ENCODE results near the gene CFHR2.
"Not testable (repeated sequence)": the region's sequence is repeated elsewhere in the genome, so short reads cannot be mapped to it uniquely, and the experiment has no call there.

Gene CFHR2

GRCh38 chr1:196943568-196943967 is at the start of gene CFHR2:
Gene CFHR2 (plus strand): TSS chr1:196943738. CDS start chr1:196943881, 143 bp downstream.
- DNase-seq, result not testable (repeated sequence)

DNA sequence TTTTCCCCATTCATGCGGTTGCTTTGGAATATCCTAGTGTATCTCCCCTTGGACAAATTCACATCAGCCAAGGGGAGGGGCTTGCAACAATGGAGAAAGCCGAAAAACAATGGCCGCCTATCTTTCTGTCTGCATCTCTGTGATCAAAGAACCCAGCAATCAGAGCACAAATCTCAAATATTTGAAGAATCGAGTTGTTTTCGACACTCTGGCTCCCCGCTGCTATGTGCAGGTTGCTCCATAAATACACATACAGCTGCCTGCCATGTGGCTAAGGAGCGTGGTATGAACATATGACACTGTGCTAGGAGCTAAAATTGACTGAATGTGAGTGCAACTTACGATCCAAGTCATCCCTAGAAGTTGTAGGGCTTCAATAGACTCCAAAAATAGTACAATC is 47.2 kb upstream of the CFHR2 start:
- DNase-seq, result no peak

- no peak for DNase-seq
These were observed 46.2 kb upstream of the CFHR2 start for GRCh38 chr1:196897158-196897828.

GRCh38 chr1:196902344-196902743 is 41.2 kb upstream of the CFHR2 start:
- DNase-seq, result no peak

- no peak for DNase-seq
These were observed 33.3 kb upstream of the CFHR2 start for GRCh38 chr1:196910215-196910614.

- DNase-seq, result not testable (repeated sequence)
These were observed 31.3 kb upstream of the CFHR2 start for GRCh38 chr1:196912283-196912682.

GRCh38 chr1:196926839-196927238 is 16.7 kb upstream of the CFHR2 start:
- DNase-seq, result not testable (repeated sequence)

GRCh38 chr1:196932853-196933252 is 10.7 kb upstream of the CFHR2 start:
- DNase-seq, result not testable (repeated sequence)

DNA sequence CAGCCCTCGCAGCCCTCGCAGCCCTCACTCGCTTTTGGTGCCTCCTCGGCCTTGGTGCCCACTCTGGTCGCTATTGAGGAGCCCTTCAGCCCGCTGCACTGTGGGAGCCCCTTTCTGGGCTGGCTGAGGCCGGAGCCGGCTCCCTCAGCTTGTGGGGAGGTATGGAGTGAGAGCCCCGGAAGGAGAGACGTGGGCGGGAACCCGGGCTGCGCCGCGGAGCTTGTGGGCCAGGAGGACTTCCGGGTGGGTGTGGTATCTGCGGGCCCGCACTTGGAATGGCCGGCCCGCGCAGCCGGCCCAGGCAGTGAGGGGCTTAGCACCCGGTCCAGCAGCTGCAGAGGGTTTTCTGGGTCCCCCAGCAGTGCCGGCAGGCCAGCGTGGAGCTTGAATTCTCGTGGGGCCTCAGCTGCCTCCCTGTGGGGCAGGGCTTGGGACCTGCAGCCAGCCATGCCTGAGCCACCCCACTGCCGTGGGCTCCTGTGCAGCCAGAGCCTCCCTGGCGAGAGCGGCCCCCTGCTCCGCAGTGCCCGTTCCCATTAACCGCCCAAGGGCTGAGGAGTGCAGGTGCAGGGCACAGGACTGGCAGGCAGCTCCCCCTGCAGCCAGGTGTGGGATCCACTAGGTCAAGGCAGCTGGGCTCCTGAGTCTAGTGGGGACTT is 9.9 kb upstream of the CFHR2 start:
- DNase-seq, result no peak

DNA sequence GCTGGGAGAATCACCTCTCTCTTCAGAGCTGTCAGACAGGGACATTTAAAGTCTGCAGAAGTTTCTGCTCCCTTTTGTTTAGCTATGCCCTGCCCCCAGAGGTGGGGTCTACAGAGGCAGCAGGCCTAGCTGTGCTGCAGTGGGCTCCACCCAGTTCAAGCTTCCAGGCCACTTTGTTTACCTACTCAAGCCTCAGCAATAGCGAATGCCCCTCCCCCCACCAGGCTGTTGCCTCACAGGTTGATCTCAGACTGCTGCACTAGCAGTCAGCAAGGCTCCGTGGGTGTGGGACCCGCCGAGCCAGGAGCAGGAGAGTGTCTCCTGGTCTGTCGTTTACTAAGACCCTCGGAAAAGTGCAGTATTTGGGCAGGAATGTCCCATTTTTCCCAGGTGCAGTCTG is 2.1 kb upstream of the CFHR2 start:
- DNase-seq, result not testable (repeated sequence)

- DNase-seq, result no peak
These were observed 8.3 kb downstream of the CFHR2 start for GRCh38 chr1:196951711-196952394.

DNA sequence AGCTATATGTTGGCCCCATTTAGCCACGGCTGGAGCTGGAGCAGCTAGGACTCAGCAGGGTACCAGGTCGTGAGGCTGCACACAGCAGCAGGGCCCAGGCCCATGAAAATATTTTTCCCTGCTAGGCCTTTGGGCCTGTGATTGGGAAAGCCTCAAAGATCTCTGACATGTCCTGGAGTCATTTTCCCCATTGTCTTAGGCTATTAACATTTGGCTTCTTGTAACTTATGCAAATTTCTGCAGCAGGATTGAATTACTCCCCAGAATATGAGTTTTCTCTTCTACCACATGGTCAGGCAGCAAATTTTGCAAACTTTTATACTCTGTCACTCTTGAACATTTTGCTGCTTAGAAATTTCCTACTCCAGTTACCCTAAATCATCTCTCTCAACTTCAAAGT is 11.2 kb downstream of the CFHR2 start:
- no peak for DNase-seq

DNA sequence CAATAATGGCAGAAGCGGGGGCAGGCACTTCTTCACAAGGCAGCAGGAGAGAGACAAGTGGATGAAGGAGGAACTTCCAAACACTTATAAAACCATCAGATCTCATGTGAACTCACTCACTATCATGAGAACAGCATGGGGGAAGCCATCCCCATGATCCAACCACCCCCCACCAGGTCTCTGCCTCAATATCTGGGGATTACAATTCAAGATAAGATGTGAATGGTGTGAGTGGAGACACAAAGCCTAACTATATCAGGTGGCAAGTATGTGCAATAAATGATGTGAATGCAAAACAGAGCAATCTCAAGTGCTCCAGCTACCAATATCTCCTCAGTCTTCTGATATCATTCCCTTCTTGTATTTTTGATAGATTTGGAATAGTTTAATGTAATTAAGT is 12.4 kb downstream of the CFHR2 start:
- no peak for DNase-seq

- DNase-seq, result no peak
These were observed 17.3 kb downstream of the CFHR2 start for GRCh38 chr1:196960854-196961253.

- DNase-seq, result no peak
These were observed 26.6 kb downstream of the CFHR2 start for GRCh38 chr1:196970182-196970581.

- no peak for DNase-seq
These were observed 32.7 kb downstream of the CFHR2 start for GRCh38 chr1:196976278-196976677.

- no peak for DNase-seq
These were observed 33.7 kb downstream of the CFHR2 start, which contains the start of gene CFHR5 for GRCh38 chr1:196977278-196977677. Gene CFHR5 (plus strand): TSS chr1:196977556. CDS start chr1:196977665, 109 bp downstream.

- no peak for DNase-seq
These were observed 37.3 kb downstream of the CFHR2 start for GRCh38 chr1:196980859-196981258.

GRCh38 chr1:196982247-196982646 is 38.7 kb downstream of the CFHR2 start:
- not testable (repeated sequence) for DNase-seq

DNA sequence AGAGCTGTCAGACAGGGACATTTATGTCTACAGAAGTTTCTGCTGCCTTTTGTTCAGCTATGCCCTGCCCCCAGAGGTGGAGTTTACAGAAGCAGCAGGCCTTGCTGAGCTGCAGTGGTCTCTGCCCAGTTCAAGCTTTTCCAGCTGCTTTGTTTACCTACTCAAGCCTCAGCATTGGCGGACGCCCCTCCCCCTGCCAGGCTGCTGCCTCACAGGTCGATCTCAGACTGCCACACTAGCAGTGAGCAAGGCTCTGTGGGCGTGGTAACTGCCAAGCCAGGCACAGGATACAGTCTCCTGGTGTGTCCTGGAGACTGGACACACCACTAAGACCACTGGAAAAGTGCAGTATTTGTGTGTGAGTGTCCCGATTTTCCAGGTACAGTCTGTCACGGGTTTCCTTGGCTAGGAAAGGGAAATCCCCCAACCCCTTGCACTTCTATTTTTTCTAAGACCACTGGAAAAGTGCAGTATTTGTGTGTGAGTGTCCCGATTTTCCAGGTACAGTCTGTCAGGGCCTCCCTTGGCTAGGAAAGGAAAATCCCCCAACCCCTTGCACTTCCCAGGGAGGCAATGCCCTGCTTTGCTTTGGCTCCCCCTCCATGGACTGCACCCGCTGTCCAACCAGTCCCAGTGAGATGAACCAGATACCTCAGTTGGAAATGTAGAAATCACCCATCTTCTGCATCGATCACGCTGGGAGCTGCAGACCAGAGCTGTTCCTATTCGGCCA is 48.5 kb downstream of the CFHR2 start:
- DNase-seq, result not testable (repeated sequence)

GRCh38 chr1:196993916-196994315 is 50.4 kb downstream of the CFHR2 start:
- DNase-seq, result no peak

DNA sequence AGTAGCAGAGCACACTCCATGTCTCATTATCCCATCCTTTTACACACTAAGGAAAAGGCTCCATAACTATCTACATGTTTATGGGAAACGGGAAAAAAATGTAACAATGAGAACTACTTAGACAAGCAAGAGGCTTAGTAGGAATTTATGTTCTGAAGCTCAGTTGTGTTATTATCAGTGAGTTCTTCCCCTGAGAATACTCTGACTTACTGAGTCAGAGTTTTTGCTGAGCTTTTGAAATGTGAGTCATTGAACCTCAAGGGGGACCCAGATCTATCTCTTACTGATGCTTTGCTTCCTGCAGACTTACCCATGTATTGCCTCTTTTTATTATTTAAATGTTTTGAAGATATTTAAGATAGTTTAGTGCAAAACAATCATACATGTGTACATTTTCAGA is 53.9 kb downstream of the CFHR2 start:
- no peak for DNase-seq

DNA sequence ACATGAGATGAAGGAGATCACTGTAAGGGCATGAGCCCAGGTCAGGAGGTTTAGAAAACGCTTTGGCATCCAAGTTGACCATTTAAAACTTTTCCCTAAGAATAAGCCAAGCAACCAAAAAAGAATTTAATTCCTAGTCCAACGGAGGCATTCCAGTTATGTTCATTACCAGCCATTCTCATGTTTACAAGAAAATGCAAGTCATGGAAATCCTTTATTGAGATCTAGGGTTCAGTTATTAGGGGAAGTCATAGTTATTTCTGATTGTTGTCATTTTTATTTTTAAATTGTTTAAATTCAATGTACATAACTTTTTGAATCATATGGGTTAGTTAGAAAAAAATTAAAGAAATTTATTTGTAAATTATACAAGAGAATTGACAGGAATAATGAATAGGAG is 58.3 kb downstream of the CFHR2 start:
- no peak for DNase-seq

Measured in NCI-H1436 treated with DMSO at 0.1 percent for 48 hours (cell line).